ENCODE results near the gene LRG1. TPM values are rescaled to one million over a fixed set of nuclear protein-coding genes. Genes with fewer than 3 reads are reported as not detected.

LRG1 gene
- total RNA-seq, 2 donors from 2014 or later = 0.23 to 3.0 TPM

- peak in 1 of 2 donors; percentile 64 for DNase-seq (ENCODE audit: low spot score in 2 of 2)
- peak; percentile 9 to 39 for ATAC-seq
- Mint-ChIP-seq H3K9me3 (peaks cover 0 to 6% of the 10 kb centered on the region in 2 donors), H3K36me3 (no peaks in the 10 kb centered on the region), H3K27ac (no peak overlapping the region)
These were observed 18.4 kb upstream of the LRG1 start for GRCh38 chr19:4557971-4558941.

GRCh38 chr19:4557144-4557970, 17.5 kb upstream of the LRG1 start:
- no peaks in the 10 kb centered on the region for H3K36me3 Mint-ChIP-seq
- DNase-seq (ENCODE audit: low spot score in 2 of 2) (peak in 1 of 2 donors; percentile 53), ATAC-seq (peak; percentile 37 to 63)
- peaks cover 0 to 11% of the 10 kb centered on the region in 2 donors for H3K9me3 Mint-ChIP-seq
- H3K27ac Mint-ChIP-seq = no peak overlapping the region

- Mint-ChIP-seq H3K27ac (no peak overlapping the region), H3K9me3 (peaks cover 0 to 11% of the 10 kb centered on the region in 2 donors), H3K36me3 (no peaks in the 10 kb centered on the region)
- ATAC-seq (peak in 1 of 2 donors; percentile 47), DNase-seq (ENCODE audit: low spot score in 2 of 2) (peak in 1 of 2 donors; percentile 46)
These were observed 16.8 kb upstream of the LRG1 start for GRCh38 chr19:4556597-4557127.

GRCh38 chr19:4555657-4556561, 16.1 kb upstream of the LRG1 start:
- H3K36me3 Mint-ChIP-seq = no peaks in the 10 kb centered on the region
- H3K27ac Mint-ChIP-seq = no peak overlapping the region
- H3K9me3 Mint-ChIP-seq = peaks cover 0 to 11% of the 10 kb centered on the region in 2 donors
- ATAC-seq (peak in 1 of 2 donors; percentile 7), DNase-seq (ENCODE audit: low spot score in 2 of 2) (no peak)

- no peak overlapping the region for H3K27ac Mint-ChIP-seq
- peaks cover 0 to 11% of the 10 kb centered on the region in 2 donors for H3K9me3 Mint-ChIP-seq
- no peak for DNase-seq (ENCODE audit: low spot score in 2 of 2)
- no peaks in the 10 kb centered on the region for H3K36me3 Mint-ChIP-seq
- no peak for ATAC-seq
These were observed 14.9 kb upstream of the LRG1 start for GRCh38 chr19:4554717-4555116.

GRCh38 chr19:4553775-4554174, 13.9 kb upstream of the LRG1 start:
- Mint-ChIP-seq H3K9me3 (peaks cover 0 to 11% of the 10 kb centered on the region in 2 donors), H3K36me3 (no peaks in the 10 kb centered on the region), H3K27ac (peak overlapping the region in 1 of 2 donors; percentile 50)
- no peak for ATAC-seq
- no peak for DNase-seq (ENCODE audit: low spot score in 2 of 2)

GRCh38 chr19:4553092-4553695, 13.4 kb upstream of the LRG1 start:
- no peak for DNase-seq (ENCODE audit: low spot score in 2 of 2)
- ATAC-seq = no peak
- Mint-ChIP-seq H3K27ac (peak overlapping the region in 1 of 2 donors; percentile 50), H3K36me3 (no peaks in the 10 kb centered on the region), H3K9me3 (peaks cover 0 to 11% of the 10 kb centered on the region in 2 donors)

GRCh38 chr19:4552525-4552819, 12.6 kb upstream of the LRG1 start:
- no peak overlapping the region for H3K27ac Mint-ChIP-seq
- H3K36me3 Mint-ChIP-seq = no peaks in the 10 kb centered on the region
- no peak for DNase-seq (ENCODE audit: low spot score in 2 of 2)
- peaks cover 0 to 11% of the 10 kb centered on the region in 2 donors for H3K9me3 Mint-ChIP-seq
- no peak for ATAC-seq

GRCh38 chr19:4550479-4551050, 10.7 kb upstream of the LRG1 start:
- H3K9me3 Mint-ChIP-seq = peaks cover 0 to 11% of the 10 kb centered on the region in 2 donors
- ATAC-seq (no peak), DNase-seq (ENCODE audit: low spot score in 2 of 2) (no peak)
- H3K36me3 Mint-ChIP-seq = no peaks in the 10 kb centered on the region
- H3K27ac Mint-ChIP-seq = no peak overlapping the region

- Mint-ChIP-seq H3K36me3 (no peaks in the 10 kb centered on the region), H3K9me3 (peaks cover 0 to 11% of the 10 kb centered on the region in 2 donors), H3K27ac (no peak overlapping the region)
- ATAC-seq = no peak
- no peak for DNase-seq (ENCODE audit: low spot score in 2 of 2)
These were observed 10.2 kb upstream of the LRG1 start for GRCh38 chr19:4550018-4550417.

- no peak for DNase-seq (ENCODE audit: low spot score in 2 of 2)
- Mint-ChIP-seq H3K9me3 (peaks cover 0 to 4% of the 10 kb centered on the region in 2 donors), H3K27ac (no peak overlapping the region), H3K36me3 (no peaks in the 10 kb centered on the region)
- ATAC-seq = no peak
These were observed 8.4 kb upstream of the LRG1 start for GRCh38 chr19:4548238-4548584.

GRCh38 chr19:4547303-4548237, 7.7 kb upstream of the LRG1 start:
- DNase-seq (ENCODE audit: low spot score in 2 of 2) (no peak), ATAC-seq (peak; percentile 37 to 52)
- H3K36me3 Mint-ChIP-seq = no peaks in the 10 kb centered on the region
- no peak overlapping the region for H3K27ac Mint-ChIP-seq
- H3K9me3 Mint-ChIP-seq = no peaks in the 10 kb centered on the region

- no peak overlapping the region for H3K27ac Mint-ChIP-seq
- H3K36me3 Mint-ChIP-seq = peaks cover 0 to 19% of the 10 kb centered on the region in 2 donors
- DNase-seq (ENCODE audit: low spot score in 2 of 2) (no peak), ATAC-seq (no peak)
- H3K9me3 Mint-ChIP-seq = peaks cover 0 to 3% of the 10 kb centered on the region in 2 donors
These were observed 4.2 kb upstream of the LRG1 start for GRCh38 chr19:4543842-4544647.

Data from activated naive CD4-positive, alpha-beta T cell treated with anti-CD3 and anti-CD28 coated beads, Interleukin-2, amount 50 U/mL, for 72 hours (primary cell).